DND-41 (cell line): ENCODE results near the gene HNRNPH1.

Source experiments
- EZH2 ChIP-seq: IDR thresholded peaks from 3 replicates; pipeline ENCODE4 v1.6.1; 2012; ENCODE audit warnings: borderline replicate concordance, low read depth, mild to moderate bottlenecking, moderate library complexity, low read length, inconsistent platforms; ENCODE audit not compliant: severe bottlenecking
- TF ChIP-seq, protein P1 (sequence below): IDR thresholded peaks from 2 replicates; pipeline ENCODE4 v1.5.1; 2012; ENCODE audit warnings: borderline replicate concordance, low read length, moderate library complexity, mild to moderate bottlenecking; ENCODE audit not compliant: poor library complexity, severe bottlenecking; ENCODE audit errors: extremely low read depth

DNA sequence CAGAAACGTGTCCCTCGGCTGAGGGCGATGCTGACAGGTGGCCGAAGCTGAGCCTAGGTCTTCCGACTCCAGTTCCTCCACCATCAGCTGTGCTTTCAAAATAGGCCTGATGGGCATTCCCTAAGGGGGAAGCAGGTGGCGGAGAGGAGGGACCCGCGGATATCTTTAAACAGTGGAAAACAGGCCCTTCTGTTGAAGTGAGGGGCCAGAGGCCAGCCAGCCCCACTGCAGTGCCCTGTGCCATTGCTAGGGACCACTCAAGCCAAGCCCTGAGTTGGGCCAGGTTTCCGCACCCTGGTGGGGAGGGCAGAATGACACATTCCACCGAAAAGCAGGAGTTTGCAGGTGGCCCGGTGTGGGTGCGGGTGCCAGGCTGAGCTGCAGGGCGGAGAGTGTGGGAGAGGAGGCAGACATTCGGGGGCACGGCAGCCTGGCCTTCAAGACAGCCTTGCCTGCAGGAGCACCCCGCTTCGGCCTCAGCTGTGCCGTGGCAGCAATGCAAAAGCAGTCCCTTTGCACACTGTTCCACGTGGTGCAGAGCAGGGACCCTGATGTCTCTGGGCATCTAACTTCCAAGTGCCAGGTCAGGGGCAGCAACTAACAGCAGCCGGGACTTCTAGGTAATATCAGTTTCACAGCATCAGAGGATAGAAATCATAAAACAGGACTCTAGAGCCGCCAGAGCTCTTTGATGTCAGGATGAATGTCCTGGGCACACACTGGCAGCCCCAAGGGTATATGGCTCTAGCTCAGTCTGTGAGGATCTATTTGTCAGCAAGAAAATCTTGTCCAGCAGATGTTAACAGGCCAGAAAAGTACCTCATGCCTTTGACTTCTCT lies 17.2 kb downstream of the HNRNPH1 start:
- TF ChIP-seq, protein P1, sequence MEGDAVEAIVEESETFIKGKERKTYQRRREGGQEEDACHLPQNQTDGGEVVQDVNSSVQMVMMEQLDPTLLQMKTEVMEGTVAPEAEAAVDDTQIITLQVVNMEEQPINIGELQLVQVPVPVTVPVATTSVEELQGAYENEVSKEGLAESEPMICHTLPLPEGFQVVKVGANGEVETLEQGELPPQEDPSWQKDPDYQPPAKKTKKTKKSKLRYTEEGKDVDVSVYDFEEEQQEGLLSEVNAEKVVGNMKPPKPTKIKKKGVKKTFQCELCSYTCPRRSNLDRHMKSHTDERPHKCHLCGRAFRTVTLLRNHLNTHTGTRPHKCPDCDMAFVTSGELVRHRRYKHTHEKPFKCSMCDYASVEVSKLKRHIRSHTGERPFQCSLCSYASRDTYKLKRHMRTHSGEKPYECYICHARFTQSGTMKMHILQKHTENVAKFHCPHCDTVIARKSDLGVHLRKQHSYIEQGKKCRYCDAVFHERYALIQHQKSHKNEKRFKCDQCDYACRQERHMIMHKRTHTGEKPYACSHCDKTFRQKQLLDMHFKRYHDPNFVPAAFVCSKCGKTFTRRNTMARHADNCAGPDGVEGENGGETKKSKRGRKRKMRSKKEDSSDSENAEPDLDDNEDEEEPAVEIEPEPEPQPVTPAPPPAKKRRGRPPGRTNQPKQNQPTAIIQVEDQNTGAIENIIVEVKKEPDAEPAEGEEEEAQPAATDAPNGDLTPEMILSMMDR: no peak
- no peak for TF ChIP-seq EZH2
